Iris pigment epithelial cell (primary cell): ENCODE results near the gene AQP7.
"Not testable (repeated sequence)": the region's sequence is repeated elsewhere in the genome, so short reads cannot be mapped to it uniquely, and the experiment has no call there.

ENCODE experiments used
- DNase-seq: peaks from one replicate; pipeline ENCODE4 v3.0.0-alpha.2; 2011; ENCODE audit warnings: low read depth

AQP7 gene

DNA sequence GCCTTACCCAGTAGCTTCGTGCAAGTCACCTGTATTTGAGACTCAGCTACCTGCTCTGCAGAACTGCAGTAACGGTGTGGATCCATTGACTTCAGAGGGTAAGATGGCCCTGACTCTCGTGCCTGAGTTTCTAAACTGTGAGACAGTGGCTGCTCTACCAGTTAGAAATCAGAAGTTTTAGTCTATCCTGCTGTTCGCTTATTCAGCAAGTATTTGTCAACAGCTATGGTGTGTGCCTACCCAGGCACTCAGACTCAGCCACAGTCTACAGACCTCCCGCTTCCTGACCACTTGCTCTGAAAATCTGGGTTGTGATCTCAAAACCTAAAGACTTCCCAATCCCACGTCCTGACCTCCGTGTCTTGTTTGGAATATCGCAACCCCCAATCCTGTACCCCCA, 31.5 kb upstream of the AQP7 start:
- DNase-seq: no peak

DNA sequence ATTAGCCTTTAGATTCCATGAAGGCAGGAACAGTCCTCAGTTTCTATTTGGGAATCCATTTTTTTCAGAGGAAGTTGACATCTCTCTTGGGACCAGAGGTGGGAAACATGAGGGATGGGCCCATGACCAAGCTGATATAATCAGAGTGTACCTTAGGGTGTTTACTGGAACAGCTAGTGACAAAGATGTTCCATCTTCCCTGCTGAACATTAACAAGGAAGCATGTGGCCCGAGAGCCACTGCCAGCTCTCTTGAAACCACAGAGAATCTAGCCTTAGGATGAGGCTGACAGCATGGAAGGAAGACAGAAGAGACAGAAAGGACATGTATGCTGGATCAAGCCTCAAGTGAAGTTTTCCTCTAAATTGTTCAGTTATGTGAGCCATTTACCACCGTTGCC, 29.1 kb upstream of the AQP7 start:
- no peak for DNase-seq

DNA sequence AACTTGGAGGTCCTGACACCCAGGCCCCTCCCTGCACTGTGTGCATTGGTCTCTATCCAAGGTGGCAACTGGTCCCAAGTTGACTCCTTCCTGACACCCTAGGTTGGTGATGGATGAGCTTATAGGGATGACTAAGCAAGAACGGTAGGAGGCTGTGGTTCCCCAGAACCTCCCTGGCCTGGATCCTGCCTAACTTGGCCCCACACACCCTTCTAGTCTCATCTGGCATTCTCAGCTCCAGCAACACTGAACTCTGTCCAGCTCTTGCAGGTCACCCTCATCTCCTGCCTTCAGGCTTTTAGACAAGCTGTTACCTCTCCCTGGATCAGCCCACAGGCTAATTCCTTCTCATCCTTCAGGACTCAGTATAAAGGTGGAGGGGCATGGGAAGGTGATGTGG, 28.6 kb upstream of the AQP7 start:
- no peak for DNase-seq

DNA sequence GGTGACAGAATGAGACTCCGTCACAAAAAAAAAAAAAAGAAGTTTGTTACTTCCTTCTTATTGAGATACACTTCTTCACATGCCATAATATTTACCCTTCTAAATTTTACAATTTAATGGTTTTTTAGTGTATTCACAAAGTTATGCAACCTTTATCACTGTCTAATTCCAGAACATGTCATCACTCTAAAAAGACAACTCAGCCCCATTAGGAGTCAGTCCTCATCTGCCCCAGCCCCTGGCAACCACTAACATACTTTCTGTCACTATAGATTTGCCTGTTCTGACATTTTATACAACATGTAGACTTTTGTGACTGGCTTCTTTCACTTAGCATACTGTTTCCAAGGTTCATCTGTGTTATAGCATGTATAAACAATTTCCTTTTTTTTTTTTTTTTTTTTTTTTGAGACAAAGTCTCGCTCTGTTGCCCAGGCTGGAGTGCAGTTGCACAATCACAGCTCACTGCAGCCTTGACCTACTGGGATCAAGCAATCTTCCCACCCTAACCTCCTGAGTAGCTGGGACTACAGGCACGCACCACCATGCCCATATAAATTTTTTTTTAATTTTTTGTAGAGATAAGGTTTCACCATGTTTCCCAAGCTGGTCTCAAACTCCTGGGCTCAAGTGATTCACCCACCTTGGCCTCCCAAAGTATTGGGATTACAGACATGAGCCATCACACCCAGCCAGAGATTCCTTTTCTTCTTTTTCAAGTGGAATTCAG, 27.1 kb upstream of the AQP7 start:
- peak; percentile 54 for DNase-seq

DNA sequence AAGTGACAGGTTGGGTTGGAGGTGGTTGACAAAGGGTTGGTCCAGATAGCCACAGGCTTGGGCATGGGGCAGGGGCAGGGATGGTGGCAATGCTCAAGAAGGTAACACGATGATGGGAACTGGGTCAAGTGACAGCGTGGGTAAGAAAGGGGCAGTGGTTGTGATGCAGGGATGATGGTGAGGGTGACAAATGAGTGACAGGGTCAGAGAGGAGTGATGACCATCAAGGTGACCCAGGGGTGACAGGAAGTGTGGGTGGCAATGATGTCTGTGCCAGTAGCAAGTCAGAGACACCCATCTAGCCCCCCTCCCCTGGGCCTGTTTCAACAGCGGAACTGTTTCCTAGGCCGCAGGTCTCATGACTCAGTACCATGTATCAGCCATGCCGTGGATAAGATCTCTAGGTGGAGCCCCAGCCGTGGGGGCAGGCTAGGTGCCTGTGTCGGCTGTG, 24.5 kb upstream of the AQP7 start:
- no peak for DNase-seq

DNA sequence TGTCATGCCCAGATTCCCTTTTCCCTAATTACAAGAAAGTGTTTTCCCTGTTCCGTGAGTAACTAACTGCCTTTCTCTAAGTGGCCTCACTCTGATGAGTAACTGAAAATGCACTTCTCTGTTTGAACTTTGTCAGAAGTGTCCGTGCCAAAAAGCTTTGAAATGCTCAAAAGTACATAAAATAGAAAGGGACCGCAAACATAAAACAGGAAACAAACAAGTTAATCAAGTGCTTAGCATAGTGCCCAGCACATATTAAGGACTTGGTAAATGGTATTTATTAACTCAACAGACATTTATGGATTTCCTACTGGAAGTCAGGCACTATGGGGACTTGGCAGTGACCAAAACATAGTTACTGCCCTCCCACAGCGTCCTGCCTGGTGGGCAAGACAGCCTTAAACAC, 22.8 kb upstream of the AQP7 start:
- DNase-seq: no peak

DNA sequence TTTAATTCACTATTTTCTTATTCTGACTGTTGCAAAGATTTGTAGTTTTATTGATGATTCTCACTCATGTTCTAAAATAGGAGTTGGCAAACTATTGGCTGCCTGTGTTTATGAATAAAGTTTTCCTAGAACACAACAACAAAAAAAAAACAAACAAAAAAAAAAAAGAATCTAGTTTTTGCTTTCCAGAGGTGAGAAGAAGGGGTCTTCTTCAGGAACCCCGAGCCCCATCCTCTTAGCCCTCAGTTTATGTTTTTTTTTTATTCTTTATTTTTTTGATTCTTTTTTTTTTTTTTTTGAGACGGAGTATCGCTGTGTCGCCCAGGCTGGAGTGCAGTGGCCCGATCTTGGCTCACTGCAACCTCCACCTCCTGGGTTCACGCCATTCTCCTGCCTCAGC, 22.1 kb upstream of the AQP7 start:
- not testable (repeated sequence) for DNase-seq

DNA sequence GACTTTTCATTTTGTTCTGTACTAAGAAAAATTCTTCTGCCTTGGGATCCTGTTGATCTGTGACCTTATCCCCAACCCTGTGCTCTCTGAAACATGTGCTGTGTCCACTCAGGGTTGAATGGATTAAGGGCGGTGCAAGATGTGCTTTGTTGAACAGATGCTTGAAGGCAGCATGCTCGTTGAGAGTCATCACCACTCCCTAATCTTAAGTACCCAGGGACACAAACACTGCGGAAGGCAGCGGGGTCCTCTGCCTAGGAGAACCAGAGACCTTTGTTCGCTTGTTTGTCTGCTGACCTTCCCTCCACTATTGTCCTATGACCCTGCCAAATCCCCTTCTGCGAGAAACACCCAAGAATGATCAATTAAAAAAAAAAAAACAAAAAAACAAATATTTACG, 21.7 kb upstream of the AQP7 start:
- not testable (repeated sequence) for DNase-seq

DNA sequence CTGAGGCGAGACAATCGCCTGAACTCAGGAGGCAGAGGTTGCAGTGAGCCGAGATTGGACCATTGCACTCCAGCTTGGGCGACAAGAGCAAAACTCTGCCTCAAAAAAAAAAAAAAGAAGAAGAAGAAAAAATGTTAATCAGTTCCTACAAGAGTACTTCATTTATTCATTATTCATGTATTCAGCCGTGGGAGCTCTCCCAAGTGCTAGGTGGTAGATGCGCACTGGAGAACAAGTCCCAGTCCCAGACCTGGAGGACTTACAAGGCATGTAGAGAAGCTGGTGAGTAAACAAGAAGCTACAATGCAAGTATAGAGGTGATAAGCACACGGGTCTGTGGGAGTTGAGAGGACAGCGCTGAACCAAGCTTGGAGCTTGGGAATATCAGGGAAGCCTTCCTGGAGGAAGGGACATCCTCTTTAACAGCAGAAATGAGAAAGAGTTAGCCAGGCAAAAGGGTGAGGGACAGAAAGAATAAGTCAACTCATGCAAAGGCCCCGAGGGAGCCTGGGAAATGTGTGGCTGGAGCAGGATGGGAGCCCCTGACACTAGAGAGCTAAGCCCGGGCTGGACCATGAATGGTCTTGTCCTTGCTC, 17.4 kb upstream of the AQP7 start:
- DNase-seq: no peak

DNA sequence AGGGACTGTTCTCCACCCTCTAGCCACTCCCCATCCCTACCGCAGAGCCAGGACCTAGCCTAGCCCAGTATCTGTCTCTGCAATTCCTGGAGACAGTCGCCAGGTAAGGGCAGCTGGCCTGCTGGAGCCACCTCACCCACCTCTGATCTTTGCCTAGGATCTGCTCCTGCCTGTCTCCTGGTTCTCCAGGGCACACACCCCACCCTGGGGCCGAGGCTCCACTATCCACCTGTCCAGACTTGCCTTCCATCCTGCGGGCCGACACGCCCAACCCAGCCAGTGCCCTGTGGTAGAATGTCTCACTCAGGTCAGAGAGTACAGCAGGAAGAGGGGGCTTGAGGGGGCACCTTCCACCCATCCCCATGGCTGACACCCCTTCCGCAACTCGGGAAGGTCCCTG, 15.7 kb upstream of the AQP7 start:
- no peak for DNase-seq

DNA sequence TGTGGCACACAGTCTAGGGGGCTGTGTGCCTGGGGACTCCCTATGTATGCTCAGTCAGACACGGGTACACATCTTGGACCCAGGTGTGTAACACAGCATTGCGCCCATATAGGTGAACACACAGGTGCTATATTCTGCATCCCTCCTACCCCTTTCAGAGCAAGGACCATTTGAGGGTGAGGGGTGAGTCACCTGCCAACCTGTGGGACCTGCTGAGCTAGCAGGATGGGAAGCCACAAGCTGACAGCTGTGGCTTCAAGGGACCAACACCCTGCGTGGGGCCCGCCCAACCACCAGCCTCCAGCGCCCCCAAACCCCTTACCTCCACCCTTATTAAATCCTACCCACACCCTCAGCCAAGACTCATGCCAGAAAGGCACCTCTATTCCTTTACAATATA, 14.6 kb upstream of the AQP7 start:
- no peak for DNase-seq

DNA sequence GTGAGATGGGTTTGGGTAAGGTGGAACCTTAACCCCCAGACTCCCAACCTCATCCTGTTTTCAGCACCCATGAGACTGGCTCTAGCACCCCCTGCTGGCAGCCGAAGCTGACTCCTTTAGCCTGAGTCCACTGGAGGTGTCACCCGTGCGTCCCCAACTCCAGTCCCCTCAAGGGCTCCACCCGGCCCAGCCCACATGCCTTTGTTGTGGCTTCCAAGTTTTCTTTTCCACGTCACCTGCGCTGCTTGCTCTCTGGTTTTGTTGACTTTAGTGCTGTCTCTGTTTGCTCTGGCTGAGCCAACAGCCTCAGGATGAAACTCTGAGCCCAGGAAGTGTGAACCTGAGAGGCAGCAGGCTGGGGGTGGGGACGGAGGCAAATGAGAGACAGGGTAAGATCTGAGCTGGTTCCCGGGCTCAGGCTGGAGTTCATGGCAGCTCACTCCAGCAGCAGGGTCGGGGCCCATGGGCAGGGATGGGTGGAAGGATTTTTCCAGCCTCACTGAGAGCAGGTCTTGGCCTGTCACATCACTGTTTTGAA, 13.2 kb upstream of the AQP7 start:
- DNase-seq: peak; percentile 34

DNA sequence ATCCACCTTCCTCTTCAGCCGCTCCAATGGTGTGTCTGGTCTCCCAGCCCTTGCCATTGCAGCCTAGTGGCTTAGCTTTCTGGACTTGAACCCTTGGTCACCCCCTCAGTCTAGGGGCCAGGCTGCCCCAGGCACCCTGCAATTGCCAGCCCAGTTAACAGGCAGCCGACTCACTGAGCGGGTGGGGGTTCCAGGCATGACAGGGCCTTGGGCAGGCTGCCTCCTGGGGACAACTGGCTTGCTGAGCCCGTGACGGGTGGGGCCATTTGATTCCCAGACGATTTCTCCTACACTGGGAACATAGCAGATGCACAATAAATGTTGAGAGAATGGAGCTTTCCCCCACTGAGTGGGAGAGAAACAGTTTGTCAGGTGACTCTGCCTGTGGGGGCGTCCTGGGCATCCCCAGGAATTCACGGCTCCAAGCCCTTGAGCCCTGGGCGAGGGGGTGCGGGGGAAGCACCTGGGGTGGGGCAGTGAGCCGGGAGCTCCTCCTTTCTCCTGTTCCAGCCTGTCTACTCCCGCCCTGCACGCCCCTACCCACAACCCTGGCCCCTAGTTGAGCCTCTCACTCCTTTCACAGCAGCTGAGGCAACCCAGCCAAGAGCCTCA, 12.6 kb upstream of the AQP7 start:
- DNase-seq: no peak

DNA sequence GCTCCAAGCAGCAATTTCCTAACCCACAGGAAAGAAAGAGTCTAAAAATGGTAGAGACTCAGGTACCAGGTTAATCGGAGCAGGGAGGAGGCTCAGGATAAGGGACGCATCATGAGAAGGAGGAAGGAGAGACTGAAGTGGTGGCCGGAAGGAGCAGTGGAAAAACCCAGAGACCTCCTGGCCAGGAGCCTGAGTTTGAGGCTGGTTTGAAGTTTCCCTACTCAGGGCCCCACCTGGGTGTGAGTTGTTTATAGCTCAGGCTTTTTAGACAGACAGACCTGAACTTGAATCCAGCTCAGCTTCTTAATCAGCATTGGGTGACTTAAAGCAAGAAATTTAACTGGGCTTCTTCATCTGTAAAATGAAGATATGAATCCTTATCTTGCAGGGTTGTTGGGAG, 11.9 kb upstream of the AQP7 start:
- DNase-seq: no peak

DNA sequence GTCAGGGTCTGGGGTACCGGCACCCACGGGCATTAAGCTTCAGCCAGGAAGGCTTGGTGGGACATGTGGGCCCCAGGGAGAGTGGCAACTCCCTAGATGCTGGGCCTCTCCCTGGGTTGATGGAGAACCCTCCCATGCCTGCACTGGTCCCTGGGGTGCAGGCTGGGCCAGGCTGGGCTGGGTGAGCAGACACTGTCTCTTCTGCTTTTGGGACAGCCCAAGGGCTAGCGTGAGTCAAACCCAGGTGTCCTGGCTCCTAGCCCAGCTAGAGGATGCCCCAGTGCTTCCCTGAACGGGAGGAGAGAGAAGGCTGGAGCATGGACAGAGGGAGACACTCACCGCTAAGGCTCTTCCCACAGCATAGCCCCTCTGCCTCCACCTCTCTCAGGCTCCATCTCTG, 5.7 kb upstream of the AQP7 start:
- no peak for DNase-seq

DNA sequence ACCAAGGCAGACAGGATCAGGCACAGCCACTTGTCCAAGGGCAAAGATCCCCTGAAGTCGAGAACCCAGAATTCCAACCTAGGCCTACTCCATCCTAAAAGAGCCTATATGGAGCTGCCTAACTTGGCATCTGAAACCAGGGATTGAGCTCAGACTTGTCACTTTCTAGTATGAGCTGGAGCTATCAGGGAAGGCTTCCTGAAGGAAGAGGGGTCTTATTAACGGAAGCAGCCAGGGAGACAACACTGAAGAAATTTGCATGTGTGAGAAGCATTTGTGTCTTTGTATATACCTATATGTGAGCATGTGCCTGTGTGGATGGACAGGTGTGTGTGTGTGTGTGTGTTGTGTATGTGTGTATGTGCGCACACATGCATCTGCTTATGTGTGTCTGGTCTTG, 4.7 kb upstream of the AQP7 start:
- no peak for DNase-seq

DNA sequence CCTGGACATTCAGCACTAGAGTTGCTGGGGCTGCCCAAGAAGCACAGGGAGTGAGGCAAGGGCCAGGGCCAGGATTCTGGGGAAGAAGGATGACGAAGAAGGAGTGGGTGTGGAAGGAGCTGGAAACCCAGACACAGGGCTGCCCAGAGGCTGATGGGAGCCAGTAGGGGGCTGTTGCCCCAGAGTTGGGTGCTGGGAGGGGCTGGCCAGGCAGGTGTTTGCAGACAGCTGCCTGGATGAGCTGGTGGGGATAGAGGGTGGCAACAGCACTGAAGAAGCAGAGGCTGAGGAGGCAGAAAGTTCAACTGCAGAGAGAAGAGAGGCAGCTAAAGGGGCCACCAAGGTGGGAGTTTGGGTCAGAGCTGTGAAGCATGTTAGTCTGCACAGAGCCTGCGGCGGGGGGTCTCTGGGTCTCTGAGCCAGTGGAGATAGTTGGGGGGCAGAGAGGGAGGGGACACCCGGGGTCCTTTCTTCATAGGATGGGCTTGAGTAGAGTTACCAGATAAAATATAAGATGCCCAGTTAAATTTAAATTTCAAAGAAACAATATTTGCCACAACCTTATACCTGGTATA, 2.5 kb upstream of the AQP7 start:
- no peak for DNase-seq

DNA sequence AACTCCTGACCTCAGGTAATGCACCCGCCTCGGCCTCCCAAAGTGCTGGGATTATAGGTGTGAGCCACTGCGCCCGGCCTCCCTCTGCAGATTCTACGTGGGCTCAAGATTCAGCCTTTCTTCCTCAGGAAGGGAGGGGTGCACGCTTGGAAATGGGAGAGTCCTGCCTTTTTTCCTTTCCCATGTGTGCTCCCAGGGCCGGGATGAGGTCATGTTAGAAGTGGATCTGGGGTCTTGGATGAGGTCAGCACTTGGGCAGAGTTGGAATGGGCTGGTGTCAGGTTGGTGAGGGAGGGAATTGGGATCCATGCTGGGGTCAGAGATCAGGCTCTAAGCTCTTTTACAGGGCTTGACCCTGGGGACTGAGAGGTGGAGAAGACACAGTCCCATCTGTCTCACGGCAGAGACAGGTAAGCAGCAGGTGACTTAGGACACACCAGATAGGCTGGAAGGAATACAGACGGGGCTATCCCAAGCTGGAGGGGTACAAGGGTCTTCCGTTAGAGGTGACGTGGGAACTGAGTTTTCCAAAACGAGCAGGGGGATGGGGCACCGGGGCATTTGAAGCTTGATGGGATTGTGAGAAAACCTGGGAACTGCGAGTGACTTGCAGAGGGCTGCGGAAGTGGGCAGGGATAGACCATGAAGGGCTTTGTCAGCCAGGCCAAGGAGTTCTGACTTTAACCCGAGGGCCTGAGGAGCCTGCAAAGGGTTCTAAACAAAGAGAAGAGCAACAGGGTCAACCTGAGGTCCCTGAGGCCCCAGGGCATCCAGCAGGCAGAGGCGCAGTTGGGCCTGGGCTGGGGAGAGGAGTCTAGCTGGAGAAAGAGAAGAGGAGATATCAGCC, 1.8 kb upstream of the AQP7 start:
- DNase-seq: no peak

DNA sequence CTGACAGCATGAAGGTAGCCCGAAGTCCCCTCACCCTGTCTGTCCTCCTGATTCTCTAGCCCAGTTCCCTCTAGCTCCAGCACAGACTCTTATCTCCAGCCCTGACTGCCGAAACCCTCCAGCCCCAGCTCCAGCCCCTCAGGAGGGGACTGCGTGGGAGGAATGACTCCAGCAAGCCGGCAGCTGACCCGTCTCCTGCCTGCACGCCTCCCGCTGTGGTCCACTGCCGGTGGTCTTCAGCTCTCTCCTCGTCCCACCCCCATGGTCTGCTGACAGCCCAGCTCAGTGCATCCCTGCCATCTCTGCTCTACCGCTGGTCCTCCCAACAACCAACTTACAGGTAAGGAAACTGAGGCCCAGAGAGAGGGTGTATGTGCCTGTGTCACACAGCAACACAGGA, 559 bp downstream of the AQP7 start:
- not testable (repeated sequence) for DNase-seq

DNA sequence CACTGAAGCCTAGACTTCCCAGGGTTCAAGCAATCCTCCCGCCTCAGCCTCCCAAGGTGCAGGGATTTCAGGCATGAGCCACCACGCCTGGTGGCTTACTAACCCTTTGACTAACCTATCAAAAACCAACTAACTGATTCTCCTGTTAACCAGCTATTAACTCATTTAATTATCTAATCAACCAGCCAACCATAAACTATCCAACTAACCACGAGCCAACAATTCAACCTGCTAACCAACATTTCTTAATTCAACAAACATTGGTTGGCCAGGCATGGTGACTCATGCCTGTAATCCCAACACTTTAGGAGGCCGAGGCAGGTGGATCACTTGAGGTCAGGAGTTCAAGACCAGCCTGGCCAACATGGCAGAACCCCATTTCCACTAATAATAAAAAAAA, 3.3 kb downstream of the AQP7 start:
- DNase-seq: not testable (repeated sequence)

DNA sequence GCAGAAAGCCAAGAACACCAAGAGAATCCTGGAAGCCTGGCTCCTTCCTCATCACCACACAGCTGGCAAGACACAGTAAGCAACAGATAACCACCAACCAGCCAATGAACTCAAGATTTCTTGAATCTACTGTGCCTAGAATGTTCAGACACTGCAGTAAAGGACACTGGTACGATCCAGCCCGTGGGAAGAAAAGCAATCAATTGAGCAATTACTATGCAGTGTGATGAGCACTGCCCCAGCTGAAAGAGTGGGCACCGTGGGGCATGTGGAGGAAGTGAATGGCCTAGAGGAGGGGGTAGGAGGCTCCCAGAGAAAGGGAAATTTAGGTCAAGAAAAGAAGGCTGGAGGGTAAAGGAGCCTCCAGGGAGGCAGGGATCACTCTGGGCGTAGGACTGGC, 4.6 kb downstream of the AQP7 start:
- DNase-seq: not testable (repeated sequence)
